22Rv1 (cell line): ENCODE measurements around the gene CERS3.

Source experiments
- CTCF ChIP-seq: fragments of 450-650 bp; IDR thresholded peaks from 2 replicates; pipeline ENCODE4 v1.5.1; 2017; ENCODE audit warnings: mild to moderate bottlenecking
- ZFX ChIP-seq: fragments of 450-650 bp; IDR thresholded peaks from 2 replicates; pipeline ENCODE4 v1.6.1; 2017; ENCODE audit warnings: antibody characterized with exemption, borderline replicate concordance

DNA sequence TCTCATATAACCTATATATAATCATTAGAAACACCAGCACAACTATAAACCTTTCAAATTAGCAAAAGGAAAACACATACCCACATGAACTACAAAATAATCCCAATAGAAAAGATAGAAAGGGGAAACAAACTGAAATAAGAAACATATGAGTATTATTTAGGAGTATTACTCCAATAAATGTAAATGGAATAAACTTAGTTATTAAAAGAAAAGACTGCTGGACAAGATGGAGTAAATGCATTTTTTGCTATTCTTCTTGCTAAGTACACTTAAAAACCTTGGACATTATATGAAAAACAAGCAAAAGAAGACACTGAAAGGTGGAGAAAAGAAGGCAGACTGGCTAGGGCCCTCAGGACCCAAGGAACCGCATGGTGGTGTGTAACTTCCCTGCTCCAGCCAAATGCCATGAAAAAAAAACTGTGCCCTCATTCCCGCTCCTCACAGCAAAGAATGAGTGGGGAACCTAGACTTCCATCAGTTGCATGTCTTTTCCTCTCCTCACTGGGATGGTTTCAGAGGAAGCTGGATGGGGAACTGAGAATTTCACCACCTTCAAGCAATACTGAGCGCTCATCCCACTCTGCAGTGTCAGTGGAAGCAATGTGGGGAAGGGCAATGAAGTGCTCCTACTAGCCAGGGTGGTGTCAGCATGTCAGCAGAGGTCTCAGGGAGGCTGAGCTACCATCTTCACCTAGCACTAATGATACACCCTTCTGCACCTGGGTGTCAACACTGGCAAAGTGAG lies 143.3 kb downstream of the CERS3 start:
- TF ChIP-seq CTCF (no peak), ZFX (no peak)
